Hepatocyte (in vitro differentiated cells): ENCODE results near the gene TUBB6. TPM values are rescaled to one million over a fixed set of nuclear protein-coding genes. Genes with fewer than 3 reads are reported as not detected.

ENCODE experiments used
- DNase-seq: peaks from one replicate; pipeline ENCODE4 v3.0.0-alpha.2; 2016; ENCODE audit warnings: low spot score
- H2AFZ ChIP-seq: fragments of 200-600 bp; sonication (generic); 2 replicates; pipeline ENCODE4 v1.6.0; 2016; ENCODE audit warnings: antibody characterized with exemption, mild to moderate bottlenecking
- H3K27ac ChIP-seq: fragments of 200-600 bp; sonication (generic); 2 replicates; pipeline ENCODE4 v1.5.1; 2016; ENCODE audit warnings: mild to moderate bottlenecking
- H3K27me3 ChIP-seq: fragments of 200-600 bp; sonication (generic); 2 replicates; pipeline ENCODE4 v1.6.1; 2016
- H3K36me3 ChIP-seq: fragments of 200-600 bp; sonication (generic); replicated peaks from 2 replicates; pipeline ENCODE4 v1.5.1; 2016; ENCODE audit warnings: low read depth; ENCODE audit not compliant: insufficient read depth
- H3K4me1 ChIP-seq: fragments of 200-600 bp; sonication (generic); 2 replicates; pipeline ENCODE4 v1.5.1; 2016; ENCODE audit warnings: mild to moderate bottlenecking, moderate library complexity; ENCODE audit not compliant: insufficient read depth
- H3K4me2 ChIP-seq: fragments of 200-600 bp; sonication (generic); 2 replicates; pipeline ENCODE4 v1.6.0; 2016
- H3K4me3 ChIP-seq: fragments of 200-600 bp; sonication (generic); 2 replicates; pipeline ENCODE4 v1.5.1; 2016; ENCODE audit warnings: mild to moderate bottlenecking
- H3K79me2 ChIP-seq: fragments of 200-600 bp; sonication (generic); 2 replicates; pipeline ENCODE4 v1.6.0; 2017; ENCODE audit warnings: mild to moderate bottlenecking
- H3K9me2 ChIP-seq: fragments of 200-600 bp; sonication (generic); replicated peaks from 2 replicates; pipeline ENCODE4 v1.6.0; 2017; ENCODE audit warnings: mild to moderate bottlenecking; ENCODE audit not compliant: insufficient read depth
- H3K9me3 ChIP-seq: fragments of 200-600 bp; sonication (generic); 2 replicates; pipeline ENCODE4 v1.5.1; 2016; ENCODE audit warnings: low read depth, mild to moderate bottlenecking
- H4K20me1 ChIP-seq: fragments of 200-600 bp; sonication (generic); 2 replicates; pipeline ENCODE4 v1.6.0; 2016; ENCODE audit warnings: mild to moderate bottlenecking; ENCODE audit not compliant: insufficient read depth, poor library complexity, severe bottlenecking
- CTCF ChIP-seq: fragments of 200-600 bp; sonication (generic); IDR thresholded peaks from 2 replicates; pipeline ENCODE4 v1.5.1; 2016; ENCODE audit warnings: antibody characterized with exemption, mild to moderate bottlenecking; ENCODE audit not compliant: poor library complexity
- EZH2 ChIP-seq: fragments of 200-600 bp; sonication (generic); IDR thresholded peaks from 2 replicates; pipeline ENCODE4 v1.6.1; 2016; ENCODE audit warnings: antibody characterized with exemption, mild to moderate bottlenecking, borderline replicate concordance
- EZH2phosphoT487 ChIP-seq: fragments of 200-600 bp; sonication (generic); IDR thresholded peaks from one replicate; pipeline ENCODE4 v1.6.1; 2018; ENCODE audit warnings: antibody characterized with exemption, mild to moderate bottlenecking, low read depth, moderate library complexity; ENCODE audit not compliant: unreplicated experiment, severe bottlenecking
- WGBS: methylation state at CpG from one replicate; pipeline ENCODE4 v1.1.6; 2016; ENCODE audit warnings: low lambda C conversion rate; ENCODE audit errors: missing lambda C conversion rate; 5-methylcytosine and 5-hydroxymethylcytosine counted together
- polyA plus RNA-seq: library from polyadenylated mRNA; unstranded; fragments of >200 nt; fragmentation: Nextera tagmentation; extraction: Ambion mirVana; gene quantifications from 2 replicates; pipeline ENCODE4 v1.2.1, GENCODE V29; 2016
- total RNA-seq: library from RNA; depleted of rRNA; stranded (reverse); fragments of >200 nt; gene quantifications from 2 replicates; pipeline ENCODE4 v1.2.3, GENCODE V29; 2014

Gene TUBB6
- total and polyA plus RNA-seq, 2 experiments from 2014 or later: 68.6 to 96.3 TPM

GRCh38 chr18:12317664-12318333 is 9.8 kb downstream of the TUBB6 start:
- no peaks in the 10 kb centered on the region for H3K9me3 ChIP-seq
- no peaks in the 10 kb centered on the region for H3K27me3 ChIP-seq
- TF ChIP-seq EZH2phosphoT487 (no peak), EZH2 (no peak), CTCF (no peak)
- DNase-seq: no peak
- no peak overlapping the region for H3K27ac ChIP-seq
- H3K4me1 ChIP-seq: no peaks in the 10 kb centered on the region
- no peaks in the 10 kb centered on the region for H3K79me2 ChIP-seq
- H3K36me3 ChIP-seq: no peaks in the 10 kb centered on the region
- 89% methylated on average over 6 of the region's 6 CpGs for whole genome bisulfite sequencing
- H3K4me3 ChIP-seq: no peak overlapping the region
- H3K4me2 ChIP-seq: no peak overlapping the region
- H2AFZ ChIP-seq: no peak overlapping the region
- no peaks in the 10 kb centered on the region for H4K20me1 ChIP-seq
- H3K9me2 ChIP-seq: no peaks in the 10 kb centered on the region

- H3K27me3 ChIP-seq: no peaks in the 10 kb centered on the region
- H3K27ac ChIP-seq: no peak overlapping the region
- no peak overlapping the region for H3K4me3 ChIP-seq
- H3K9me3 ChIP-seq: no peaks in the 10 kb centered on the region
- no peaks in the 10 kb centered on the region for H3K9me2 ChIP-seq
- H3K4me1 ChIP-seq: no peaks in the 10 kb centered on the region
- DNase-seq: no peak
- H2AFZ ChIP-seq: no peak overlapping the region
- H4K20me1 ChIP-seq: no peaks in the 10 kb centered on the region
- 51% methylated on average over 5 of the region's 5 CpGs for WGBS
- H3K36me3 ChIP-seq: no peaks in the 10 kb centered on the region
- no peak overlapping the region for H3K4me2 ChIP-seq
- TF ChIP-seq EZH2phosphoT487: no peak
- no peaks in the 10 kb centered on the region for H3K79me2 ChIP-seq
Measured at GRCh38 chr18:12318334-12318697, 10.3 kb downstream of the TUBB6 start.

- H2AFZ ChIP-seq: no peak overlapping the region
- H4K20me1 ChIP-seq: no peaks in the 10 kb centered on the region
- H3K9me3 ChIP-seq: no peaks in the 10 kb centered on the region
- H3K9me2 ChIP-seq: no peaks in the 10 kb centered on the region
- no peak overlapping the region for H3K27ac ChIP-seq
- no peaks in the 10 kb centered on the region for H3K79me2 ChIP-seq
- no peaks in the 10 kb centered on the region for H3K27me3 ChIP-seq
- WGBS: 67% methylated on average over 1 of the region's 5 CpGs
- H3K4me3 ChIP-seq: no peak overlapping the region
- TF ChIP-seq CTCF: no peak
- no peak for TF ChIP-seq EZH2
- no peak for TF ChIP-seq EZH2phosphoT487
- H3K36me3 ChIP-seq: no peaks in the 10 kb centered on the region
- no peak for DNase-seq
- no peak overlapping the region for H3K4me2 ChIP-seq
- H3K4me1 ChIP-seq: no peaks in the 10 kb centered on the region
Measured at GRCh38 chr18:12318857-12319256, 10.8 kb downstream of the TUBB6 start.

- DNase-seq: no peak
- Histone ChIP-seq H3K27ac (no peak overlapping the region), H3K79me2 (no peaks in the 10 kb centered on the region), H3K4me2 (no peak overlapping the region), H4K20me1 (no peaks in the 10 kb centered on the region), H2AFZ (no peak overlapping the region), H3K4me1 (no peaks in the 10 kb centered on the region), H3K9me2 (no peaks in the 10 kb centered on the region), H3K27me3 (no peaks in the 10 kb centered on the region), H3K9me3 (no peaks in the 10 kb centered on the region), H3K36me3 (no peaks in the 10 kb centered on the region), H3K4me3 (no peak overlapping the region)
- no peak for TF ChIP-seq EZH2
- no peak for TF ChIP-seq EZH2phosphoT487
- TF ChIP-seq CTCF: no peak
- 68% methylated on average over 4 of the region's 4 CpGs for WGBS
Measured at GRCh38 chr18:12321333-12321732, 13.3 kb downstream of the TUBB6 start.
